Measurements from ENCODE around the gene CTSD.

CTSD gene

DNA sequence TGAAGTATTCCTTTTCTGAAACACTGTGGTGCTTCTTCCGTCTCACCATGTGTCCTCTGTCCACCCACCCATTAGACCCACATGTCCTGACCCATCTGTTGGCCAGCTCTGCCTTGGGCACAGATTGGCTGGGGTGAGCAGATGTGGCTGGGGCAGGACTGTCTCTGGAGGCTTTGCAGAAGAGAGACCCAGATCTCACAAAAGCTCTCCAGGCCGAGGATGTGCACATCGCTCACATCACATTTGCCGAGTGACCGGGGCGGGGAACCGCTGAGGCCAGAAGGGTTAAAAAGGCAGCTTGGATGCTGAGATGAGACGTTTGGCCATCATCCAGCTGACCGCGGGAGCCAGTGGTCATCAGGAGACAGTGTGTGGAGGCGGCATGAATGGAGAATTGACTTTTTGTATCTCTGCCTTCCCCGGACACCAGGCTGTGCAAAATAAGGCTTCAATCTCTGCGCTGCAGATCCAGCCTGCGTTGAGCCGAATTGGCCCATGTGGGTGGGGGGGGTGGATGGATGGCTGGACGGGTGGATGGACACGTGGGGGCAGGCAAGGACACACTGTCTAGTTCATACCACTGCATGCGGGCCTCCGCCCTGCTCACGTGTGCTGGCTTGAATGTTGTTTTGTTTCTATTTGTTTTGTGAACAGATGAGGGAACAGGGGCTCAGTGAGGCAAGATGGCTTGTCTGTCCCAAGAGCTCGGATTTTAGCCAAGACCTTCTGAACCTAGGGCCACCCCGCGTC, 19.4 kb downstream of the CTSD start:
- DNase-seq = no peak

DNA sequence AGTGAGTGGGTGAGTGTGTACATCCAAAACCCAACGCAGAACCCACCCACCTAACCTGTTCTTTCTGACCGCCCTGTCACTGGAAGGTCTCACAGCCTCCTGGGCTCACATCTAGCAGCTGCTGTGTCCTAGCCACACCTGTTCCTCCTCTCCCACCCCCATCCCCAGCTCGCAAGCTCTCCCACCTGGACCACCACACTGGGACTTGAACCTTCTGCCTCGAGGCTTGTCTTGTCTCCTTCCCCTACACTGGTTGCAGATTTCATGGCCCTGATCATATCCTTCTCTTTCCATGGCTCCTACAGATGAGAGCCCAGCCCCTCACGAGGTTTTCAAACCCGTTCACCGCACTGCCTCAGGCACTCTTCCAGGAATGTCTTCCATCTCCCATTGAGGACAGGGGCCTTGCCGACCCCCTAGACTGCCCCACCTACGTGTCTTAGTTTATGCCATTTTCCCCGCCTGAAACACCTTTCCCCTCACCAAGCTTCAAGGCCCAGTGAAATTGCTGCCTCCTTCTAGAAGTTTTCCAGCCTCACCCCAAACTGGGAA, 20.1 kb downstream of the CTSD start:
- no peak for DNase-seq

- DNase-seq = no peak
These were observed 20.7 kb downstream of the CTSD start for GRCh38 chr11:1742869-1743584.

GRCh38 chr11:1742371-1742770, 21.4 kb downstream of the CTSD start:
- DNase-seq = no peak

- DNase-seq = no peak
These were observed 22.0 kb downstream of the CTSD start for GRCh38 chr11:1741741-1742140.

DNA sequence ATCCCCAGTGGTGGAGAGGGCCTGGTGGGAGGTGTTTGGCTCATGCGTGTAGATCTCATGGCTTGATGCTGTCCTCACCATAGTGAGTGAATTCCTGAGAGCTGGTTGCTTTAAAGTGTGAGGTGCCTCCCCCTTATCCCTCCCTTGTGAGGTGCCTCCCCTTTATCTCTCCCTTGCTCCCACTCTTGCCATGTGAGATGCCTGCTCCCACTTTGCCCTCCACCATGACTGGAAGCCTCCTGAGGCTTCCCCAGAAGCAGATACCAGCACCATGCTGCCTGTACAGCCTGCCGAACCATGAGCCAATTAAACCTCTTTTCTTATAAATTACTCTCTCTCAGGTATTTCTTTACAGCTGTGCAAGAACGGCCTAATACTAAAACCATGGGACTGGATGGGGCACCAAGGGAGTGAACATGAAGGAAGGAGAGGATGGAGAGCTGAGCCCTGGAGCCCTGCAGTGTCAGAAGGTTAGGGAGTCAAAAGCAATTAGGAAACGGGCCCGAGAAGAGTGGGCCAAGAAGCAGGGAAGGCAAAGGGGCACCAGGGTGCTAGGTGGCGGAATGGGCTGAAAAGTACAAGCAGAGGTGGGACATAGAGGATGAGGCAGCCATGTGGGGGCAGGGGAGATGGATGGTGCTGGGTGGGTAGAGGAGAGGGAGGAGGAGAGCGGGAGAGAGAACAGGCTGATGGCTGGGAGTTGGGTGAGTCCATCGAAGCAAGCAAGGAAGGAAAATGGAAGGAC, 22.8 kb downstream of the CTSD start:
- no peak for DNase-seq

DNA sequence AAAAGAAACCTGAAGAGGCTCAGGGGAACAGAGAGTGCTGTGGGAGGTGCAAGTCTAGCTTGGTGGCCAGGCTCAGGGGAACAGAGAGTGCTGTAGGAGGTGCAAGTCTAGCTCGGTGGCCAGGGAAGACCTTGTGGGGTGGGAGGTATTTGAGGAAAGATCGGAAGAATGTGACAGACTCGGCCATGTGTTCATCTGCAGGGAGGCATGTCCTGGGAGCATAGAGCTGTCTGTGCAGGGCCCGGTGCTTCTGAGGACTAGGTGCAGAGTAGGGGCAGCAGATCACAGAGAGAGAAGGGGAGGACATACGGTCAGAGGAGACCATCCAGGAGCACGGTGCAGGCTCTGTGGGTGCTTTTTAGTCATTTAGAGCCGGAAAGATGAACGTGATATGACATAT, 24.2 kb downstream of the CTSD start:
- no peak for DNase-seq

DNA sequence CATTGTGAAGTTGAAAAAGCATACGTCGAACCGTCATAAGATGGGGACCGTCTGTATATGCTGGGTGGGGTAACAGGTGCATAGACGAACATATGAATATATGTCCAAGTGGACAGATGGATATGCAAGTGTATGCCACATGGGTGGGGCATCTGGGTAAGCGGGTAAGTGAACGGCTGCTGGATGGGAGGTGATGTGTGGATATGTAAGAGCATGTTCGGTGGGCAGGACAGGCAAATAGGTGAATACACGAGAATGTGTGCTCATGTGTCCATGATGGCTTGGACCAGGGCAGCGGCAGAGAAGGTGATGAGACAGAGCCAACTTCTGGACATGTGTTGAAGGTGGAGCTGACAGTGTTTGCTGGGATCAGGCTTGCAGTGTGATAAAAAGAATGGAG, 25.3 kb downstream of the CTSD start:
- no peak for DNase-seq

DNA sequence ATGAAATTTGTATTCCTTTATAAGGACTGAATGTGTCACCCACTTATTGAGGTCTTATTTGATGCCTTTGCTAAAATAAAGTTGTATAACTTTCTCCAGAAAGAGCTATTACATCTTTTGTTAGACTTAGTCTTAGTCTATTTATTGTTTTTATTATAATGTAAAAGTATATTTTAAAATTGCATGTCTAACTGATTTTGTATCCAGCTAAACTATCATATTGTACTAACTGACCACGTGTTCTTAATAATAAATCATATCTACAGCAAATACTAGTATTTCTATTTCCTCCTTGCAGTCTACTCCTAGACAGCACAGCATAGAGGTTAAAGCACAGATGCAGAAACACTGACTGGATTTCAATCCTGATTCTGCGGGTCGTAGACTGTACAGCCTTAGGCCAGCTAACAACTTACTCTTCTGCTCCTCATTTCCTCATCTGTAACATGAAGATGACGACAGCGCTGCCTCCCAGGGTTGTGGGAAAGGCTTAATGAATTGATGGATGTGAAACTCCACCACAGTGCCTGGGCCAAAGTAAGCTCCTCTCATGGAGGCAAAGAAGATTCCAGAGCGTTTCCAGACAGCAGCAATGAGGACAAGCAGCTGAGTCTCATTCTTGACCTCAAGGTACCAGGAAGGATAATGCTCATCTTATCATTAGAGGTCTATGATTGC, 26.5 kb downstream of the CTSD start:
- DNase-seq = no peak

- peak; percentile 14 for DNase-seq
These were observed 27.2 kb downstream of the CTSD start for GRCh38 chr11:1736447-1736992.

DNA sequence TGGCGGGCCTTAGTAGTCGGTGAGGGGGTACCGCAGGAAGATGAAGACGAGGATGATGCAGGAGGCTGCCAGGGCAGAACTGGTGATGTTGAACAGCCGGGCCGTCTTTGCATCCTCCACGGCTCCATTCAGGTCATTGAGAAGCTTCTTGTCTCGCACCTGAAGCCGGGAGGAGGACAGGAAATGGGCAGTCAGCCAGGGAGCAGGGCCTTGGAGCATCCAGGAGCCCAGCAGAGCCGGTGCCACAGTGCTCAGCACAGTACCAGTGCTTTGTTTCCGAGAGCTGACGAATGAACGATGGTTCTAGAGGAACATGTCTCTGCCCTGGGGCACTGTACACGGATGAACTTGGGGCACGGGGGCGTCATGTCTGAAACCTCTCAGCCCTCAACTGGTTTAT, 28.5 kb downstream of the CTSD start:
- DNase-seq = no peak

DNA sequence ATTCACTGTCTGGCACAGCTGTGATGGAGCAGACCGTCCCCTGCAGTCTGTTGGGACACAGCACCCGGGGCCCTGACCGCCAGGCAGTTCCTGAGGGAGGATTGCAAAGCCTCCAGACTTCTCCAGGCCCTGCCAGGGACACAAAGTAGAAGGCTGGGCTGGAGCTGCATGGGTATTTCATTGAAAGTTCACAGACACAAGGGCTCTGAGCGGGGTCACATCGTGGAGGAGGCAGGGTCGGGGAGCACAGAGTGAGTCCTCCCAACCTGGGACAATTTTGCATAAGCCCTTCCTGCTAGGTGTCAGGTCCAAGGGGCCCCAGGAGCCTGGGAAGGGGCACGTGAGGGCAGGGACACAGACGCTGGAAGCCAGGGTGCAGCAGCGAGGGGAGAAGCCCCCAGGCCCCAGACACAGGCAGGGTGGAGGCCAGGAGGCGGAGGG, 29.1 kb downstream of the CTSD start:
- DNase-seq = no peak

- no peak for DNase-seq
These were observed 29.7 kb downstream of the CTSD start for GRCh38 chr11:1733716-1734640.

- no peak for DNase-seq
These were observed 30.6 kb downstream of the CTSD start for GRCh38 chr11:1733009-1733715.

DNA sequence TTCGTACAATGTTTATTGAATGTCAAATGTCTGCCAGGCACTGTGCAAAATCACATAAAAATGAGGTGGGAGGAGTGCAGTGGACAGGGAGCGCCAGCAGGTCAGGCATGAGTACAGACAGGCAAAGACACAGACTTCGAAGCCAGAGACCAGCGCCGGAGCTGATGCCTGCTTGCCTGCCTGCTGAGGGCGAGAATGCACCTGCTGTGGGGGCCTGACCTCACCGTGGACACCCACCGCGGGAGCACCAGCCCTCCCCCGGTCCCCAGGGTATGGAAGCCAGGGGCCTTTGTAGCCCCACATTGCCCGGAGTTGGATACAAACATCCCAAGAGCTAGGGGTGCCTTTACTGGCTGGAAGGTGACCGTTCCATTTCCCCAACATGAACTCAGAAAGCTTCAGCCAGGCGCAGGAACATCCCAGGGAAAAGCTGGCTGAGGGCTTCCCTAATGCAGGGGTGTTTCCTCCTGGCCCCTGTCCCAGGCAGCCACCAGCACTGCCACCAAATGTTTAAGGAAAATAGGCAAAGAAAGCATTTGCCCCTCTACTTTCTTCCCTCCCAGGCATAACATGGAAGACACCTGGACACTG, 31.2 kb downstream of the CTSD start:
- no peak for DNase-seq

GRCh38 chr11:1731451-1732059, 32.2 kb downstream of the CTSD start:
- no peak for DNase-seq

DNA sequence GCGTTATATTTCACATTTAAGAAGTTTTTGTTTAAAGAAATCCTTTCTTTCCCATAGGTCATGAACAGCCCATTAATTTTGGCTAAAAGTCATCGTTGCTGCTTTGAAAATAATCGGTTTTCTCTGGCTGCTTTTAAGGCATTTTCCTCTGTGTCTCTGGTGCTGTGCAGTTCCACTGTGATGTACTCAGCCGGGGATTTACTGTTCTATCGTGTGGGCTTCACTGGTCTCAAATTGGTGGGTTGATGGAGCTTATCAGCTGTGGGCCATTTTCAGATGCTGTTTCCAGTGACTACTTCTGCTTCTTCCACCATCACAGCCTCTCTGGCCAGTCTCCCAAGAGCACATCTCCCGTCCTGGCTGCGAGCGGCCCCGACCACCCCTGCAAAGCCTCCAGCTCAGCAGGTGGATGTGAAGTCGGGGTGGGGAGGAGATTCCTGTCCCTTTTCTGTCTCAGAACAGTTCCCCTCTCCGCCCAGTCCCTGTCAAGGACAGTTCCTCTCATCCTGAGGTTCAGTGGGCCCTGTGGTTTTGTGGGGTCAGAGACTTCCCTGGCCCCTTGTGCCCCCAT, 33.6 kb downstream of the CTSD start:
- no peak for DNase-seq

GRCh38 chr11:1729692-1730011, 34.1 kb downstream of the CTSD start:
- DNase-seq = no peak

GRCh38 chr11:1728931-1729691, 34.6 kb downstream of the CTSD start:
- DNase-seq = no peak

Measured in fibroblast of skin of scalp (primary cell).